Keratinocyte (primary cell): ENCODE data around the gene TFDP2. TPM values are rescaled to one million over a fixed set of nuclear protein-coding genes. Genes with fewer than 3 reads are reported as not detected.

ENCODE experiments used
- DNase-seq: peaks from one replicate; pipeline ENCODE4 v3.0.0-alpha.2; 2011; ENCODE audit warnings: low read depth, missing footprints, low spot score
- FAIRE-seq: peaks from 2 replicates; lab custom pipeline; 2011; peaks lifted over from hg19 to GRCh38; lab: Jason Lieb, UNC
- H2AFZ ChIP-seq: 2 replicates; pipeline ENCODE4 v1.6.0; 2012; ENCODE audit warnings: low read length, control low read depth, inconsistent platforms; ENCODE audit not compliant: control insufficient read depth
- H3K27ac ChIP-seq: 2 replicates; pipeline ENCODE4 v1.5.1; 2011; ENCODE audit warnings: low read length; ENCODE audit not compliant: control insufficient read depth, insufficient read depth
- H3K27me3 ChIP-seq: 3 replicates; pipeline ENCODE4 v1.6.0; 2011; ENCODE audit warnings: low read length; ENCODE audit not compliant: control insufficient read depth, insufficient read depth; ENCODE audit errors: extremely low read depth
- H3K36me3 ChIP-seq, 2 experiments: 2 replicates in 1 of 2; 3 replicates in 1 of 2; pipeline ENCODE4 v1.5.1; 2011; ENCODE audit warnings: low read length in 2 of 2, mild to moderate bottlenecking in 1 of 2; ENCODE audit not compliant: control insufficient read depth in 2 of 2, insufficient read depth in 2 of 2; ENCODE audit errors: extremely low read depth in 1 of 2
- H3K4me1 ChIP-seq: 3 replicates; pipeline ENCODE4 v1.5.1; 2011; ENCODE audit warnings: low read length; ENCODE audit not compliant: control insufficient read depth, insufficient read depth; ENCODE audit errors: extremely low read depth
- H3K4me2 ChIP-seq: 3 replicates; pipeline ENCODE4 v1.6.0; 2011; ENCODE audit warnings: low read depth, low read length; ENCODE audit not compliant: control insufficient read depth, insufficient read depth; ENCODE audit errors: extremely low read depth
- H3K4me3 ChIP-seq, 3 experiments: fragments of 200-600 bp in 1 of 3; sonication (generic) in 1 of 3; 2 replicates in 2 of 3; 3 replicates in 1 of 3; pipeline ENCODE4 v1.5.1; 2011 to 2016; ENCODE audit warnings: low read length in 3 of 3, mild to moderate bottlenecking in 3 of 3, control low read depth in 2 of 3, inconsistent platforms in 1 of 3, low read depth in 1 of 3, mixed read lengths in 1 of 3, mixed run types in 1 of 3, moderate library complexity in 1 of 3; ENCODE audit not compliant: control insufficient read depth in 2 of 3, insufficient read depth in 2 of 3; ENCODE audit errors: extremely low read depth in 1 of 3
- H3K79me2 ChIP-seq: 2 replicates; pipeline ENCODE4 v1.6.0; 2012; ENCODE audit warnings: low read length; ENCODE audit not compliant: control insufficient read depth, insufficient read depth
- H3K9ac ChIP-seq: 3 replicates; pipeline ENCODE4 v1.6.0; 2011; ENCODE audit warnings: low read length; ENCODE audit not compliant: control insufficient read depth, insufficient read depth; ENCODE audit errors: extremely low read depth
- H3K9me1 ChIP-seq: 3 replicates; pipeline ENCODE4 v1.6.0; 2011; ENCODE audit warnings: low read length; ENCODE audit not compliant: control insufficient read depth, insufficient read depth; ENCODE audit errors: extremely low read depth
- H3K9me3 ChIP-seq: 2 replicates; pipeline ENCODE4 v1.5.1; 2012; ENCODE audit warnings: low read depth, low read length; ENCODE audit not compliant: control insufficient read depth
- H4K20me1 ChIP-seq: 3 replicates; pipeline ENCODE4 v1.6.0; 2011; ENCODE audit warnings: low read length; ENCODE audit not compliant: control insufficient read depth, insufficient read depth; ENCODE audit errors: extremely low read depth
- EZH2 ChIP-seq: IDR thresholded peaks from one replicate; pipeline ENCODE4 v1.6.1; 2012; ENCODE audit warnings: inconsistent platforms, mild to moderate bottlenecking, low read length, moderate library complexity
- dilution Hi-C: fragments of 300-500 bp; cut with MboI; formaldehyde crosslinking; loops from one replicate; pipeline ENCODE4 v1.7.0; 2020; ENCODE audit warnings: low sequenced_read_pairs; ENCODE audit not compliant: extremely low pct_ligation_motif_present
- polyA minus RNA-seq, 3 experiments: library from RNA; depleted of rRNA, polyadenylated mRNA; stranded (reverse); fragments of >200 nt; gene quantifications; 1 replicate in 1 of 3; 2 replicates in 1 of 3; 3 replicates in 1 of 3; pipeline ENCODE4 v1.2.3, GENCODE V29; 2011
- polyA plus RNA-seq, 5 experiments: library from polyadenylated mRNA; depleted of rRNA in 3 of 5; stranded (reverse) in 3 of 5; stranded (forward) in 1 of 5; unstranded in 1 of 5; fragments of >200 nt; gene quantifications; 1 replicate in 1 of 5; 2 replicates in 3 of 5; 3 replicates in 1 of 5; pipeline versions ENCODE4 v1.2.1 to v1.2.3, GENCODE V29; 2011 to 2012; ENCODE audit warnings: missing spikeins in 2 of 5, low read depth in 1 of 5, low replicate concordance in 1 of 5
- TF ChIP-seq, protein P1 (sequence below), 3 experiments: IDR thresholded peaks in 1 of 3; conservative IDR thresholded peaks in 1 of 3; optimal IDR thresholded peaks in 1 of 3; 2 replicates in 2 of 3; 3 replicates in 1 of 3; pipeline versions ENCODE3 to v1.5.1; 2011; ENCODE audit warnings: low read length in 3 of 3, mild to moderate bottlenecking in 3 of 3, moderate library complexity in 2 of 3, control low read depth in 1 of 3, inconsistent platforms in 1 of 3; ENCODE audit not compliant: insufficient read depth in 2 of 3; ENCODE audit errors: extremely low read depth in 1 of 3

Gene TFDP2, protein sequence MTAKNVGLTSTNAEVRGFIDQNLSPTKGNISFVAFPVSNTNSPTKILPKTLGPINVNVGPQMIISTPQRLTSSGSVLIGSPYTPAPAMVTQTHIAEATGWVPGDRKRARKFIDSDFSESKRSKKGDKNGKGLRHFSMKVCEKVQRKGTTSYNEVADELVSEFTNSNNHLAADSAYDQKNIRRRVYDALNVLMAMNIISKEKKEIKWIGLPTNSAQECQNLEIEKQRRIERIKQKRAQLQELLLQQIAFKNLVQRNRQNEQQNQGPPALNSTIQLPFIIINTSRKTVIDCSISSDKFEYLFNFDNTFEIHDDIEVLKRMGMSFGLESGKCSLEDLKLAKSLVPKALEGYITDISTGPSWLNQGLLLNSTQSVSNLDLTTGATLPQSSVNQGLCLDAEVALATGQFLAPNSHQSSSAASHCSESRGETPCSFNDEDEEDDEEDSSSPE
- polyA plus RNA-seq (17.0 to 57.4 TPM (median 40.6 TPM) in 3 replicates), polyA minus RNA-seq (19.1 to 31.6 TPM (median 22.7 TPM) in 3 replicates)
- 43.5 TPM for polyA plus RNA-seq (2011; ENCODE audit: low read depth)
- 21.9 and 30.4 TPM in 2 replicates for polyA plus RNA-seq (2011; cell fraction: cytosol; rRNA removed)
- 20.9 and 33.7 TPM in 2 replicates for polyA plus RNA-seq (2011; cell fraction: nucleus; rRNA removed)
- polyA plus RNA-seq (2012; ENCODE audit: low replicate concordance) = 12.6 and 15.8 TPM in 2 replicates
- 9.2 TPM for polyA minus RNA-seq (2011; cell fraction: cytosol; rRNA and poly(A)+ RNA removed)
- polyA minus RNA-seq (2011; cell fraction: nucleus; rRNA and poly(A)+ RNA removed) = 11.2 and 22.6 TPM in 2 replicates

DNA sequence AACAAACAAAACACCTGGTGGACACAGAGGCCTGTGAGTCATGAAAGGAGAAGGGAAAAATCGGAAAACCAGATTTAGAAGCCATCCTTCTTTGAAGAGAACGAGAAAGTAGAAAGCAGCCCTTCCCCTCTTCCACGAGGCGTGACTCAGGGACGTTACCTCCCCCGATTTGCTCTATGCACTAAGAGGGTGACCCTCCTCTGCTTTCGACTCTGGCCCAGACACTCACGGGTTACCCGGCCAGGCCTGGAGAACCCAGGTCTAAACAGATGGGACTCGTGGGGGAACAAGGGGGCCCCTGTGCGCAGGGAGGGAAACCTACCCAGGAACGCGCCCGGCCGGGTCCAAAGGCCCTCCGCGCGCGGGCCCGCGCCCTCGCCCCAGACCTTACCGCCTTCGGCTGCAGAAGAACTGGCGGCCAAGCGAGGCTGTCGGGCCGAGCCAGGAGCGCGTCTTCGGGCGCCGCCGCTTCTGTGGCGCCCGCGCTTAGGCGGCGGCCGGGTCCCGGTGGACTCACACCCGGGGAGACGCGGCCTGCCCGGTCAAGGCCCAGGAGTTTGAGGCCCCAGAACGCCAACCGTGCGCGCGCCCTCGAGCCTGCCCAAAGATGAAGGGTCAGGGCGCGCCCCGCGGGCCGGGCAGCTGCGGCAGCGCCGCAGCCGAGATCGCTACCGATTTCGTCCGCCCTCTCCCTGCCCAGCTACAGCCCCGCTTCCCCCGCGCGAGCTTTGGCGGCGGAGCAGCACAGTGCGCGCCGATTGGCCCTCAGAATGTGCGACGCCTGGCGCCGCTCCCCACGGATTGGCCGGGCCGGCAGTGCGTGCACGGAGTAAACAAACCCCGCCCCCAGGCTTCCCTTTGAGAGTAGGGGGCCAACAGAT, at the start of gene TFDP2:
Gene TFDP2, minus strand, starts transcription at position 753 of the 881 bp plus-strand sequence. CDS start 47,795 bp downstream, outside the sequence.
- Histone ChIP-seq H4K20me1 (no peaks in the 10 kb centered on the region), H3K4me1 (peaks cover 30% of the 10 kb centered on the region), H3K4me3 (peak within 1 kb of the TSS; percentile 71 to 78 (median 73)), H3K27ac (peak within 1 kb of the TSS; percentile 79), H3K4me2 (peak within 1 kb of the TSS; percentile 85), H3K9me3 (no peaks in the 10 kb centered on the region), H3K36me3 (no peaks in the 10 kb centered on the region), H2AFZ (peak within 1 kb of the TSS; percentile 93), H3K9ac (peak within 1 kb of the TSS; percentile 89), H3K27me3 (no peaks in the 10 kb centered on the region), H3K79me2 (peaks cover 11% of the 10 kb centered on the region), H3K9me1 (no peaks in the 10 kb centered on the region)
- dilution Hi-C loops = no loop called here
- no peak for FAIRE-seq
- DNase-seq = no peak
- no peak for TF ChIP-seq EZH2
- TF ChIP-seq, protein P1, sequence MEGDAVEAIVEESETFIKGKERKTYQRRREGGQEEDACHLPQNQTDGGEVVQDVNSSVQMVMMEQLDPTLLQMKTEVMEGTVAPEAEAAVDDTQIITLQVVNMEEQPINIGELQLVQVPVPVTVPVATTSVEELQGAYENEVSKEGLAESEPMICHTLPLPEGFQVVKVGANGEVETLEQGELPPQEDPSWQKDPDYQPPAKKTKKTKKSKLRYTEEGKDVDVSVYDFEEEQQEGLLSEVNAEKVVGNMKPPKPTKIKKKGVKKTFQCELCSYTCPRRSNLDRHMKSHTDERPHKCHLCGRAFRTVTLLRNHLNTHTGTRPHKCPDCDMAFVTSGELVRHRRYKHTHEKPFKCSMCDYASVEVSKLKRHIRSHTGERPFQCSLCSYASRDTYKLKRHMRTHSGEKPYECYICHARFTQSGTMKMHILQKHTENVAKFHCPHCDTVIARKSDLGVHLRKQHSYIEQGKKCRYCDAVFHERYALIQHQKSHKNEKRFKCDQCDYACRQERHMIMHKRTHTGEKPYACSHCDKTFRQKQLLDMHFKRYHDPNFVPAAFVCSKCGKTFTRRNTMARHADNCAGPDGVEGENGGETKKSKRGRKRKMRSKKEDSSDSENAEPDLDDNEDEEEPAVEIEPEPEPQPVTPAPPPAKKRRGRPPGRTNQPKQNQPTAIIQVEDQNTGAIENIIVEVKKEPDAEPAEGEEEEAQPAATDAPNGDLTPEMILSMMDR (optimal IDR thresholded peaks at IDR 0.05 in 1 of 3, IDR thresholded peaks at IDR 0.05 in 1 of 3, conservative IDR thresholded peaks at IDR 0.05 in 1 of 3; ENCODE audit: extremely low read depth in 1 of 3, insufficient read depth in 2 of 3, low read length in 3 of 3) = no peak

DNA sequence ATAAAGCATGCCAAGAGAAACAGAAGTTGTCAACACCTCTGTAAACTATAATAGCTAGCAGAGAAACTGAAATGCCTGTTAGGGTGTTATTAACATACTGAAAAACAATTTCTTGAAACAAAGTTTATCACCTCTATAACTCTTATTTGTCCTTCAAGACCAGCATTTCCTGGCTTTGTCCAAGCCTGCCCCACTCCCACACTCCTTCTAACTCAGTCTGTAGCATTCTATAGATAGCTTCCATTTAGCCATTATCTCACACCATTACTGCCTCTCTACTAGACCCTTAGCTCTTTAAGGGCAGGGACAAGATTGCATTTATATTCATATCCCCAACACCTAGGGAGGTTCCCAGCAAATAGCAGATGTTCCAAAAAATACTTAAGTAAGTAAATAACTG, 39.5 kb upstream of the TFDP2 start:
- TF ChIP-seq EZH2 = no peak
- TF ChIP-seq, protein P1 (optimal IDR thresholded peaks at IDR 0.05 in 1 of 3, IDR thresholded peaks at IDR 0.05 in 1 of 3, conservative IDR thresholded peaks at IDR 0.05 in 1 of 3; ENCODE audit: extremely low read depth in 1 of 3, insufficient read depth in 2 of 3, low read length in 3 of 3) = no peak
- no peak overlapping the region for H3K4me3 ChIP-seq
- H2AFZ ChIP-seq = no peak overlapping the region
- H3K27me3 ChIP-seq = no peaks in the 10 kb centered on the region
- dilution Hi-C loops = no loop called here
- no peaks in the 10 kb centered on the region for H3K9me1 ChIP-seq
- H3K9me3 ChIP-seq = no peaks in the 10 kb centered on the region
- no peak overlapping the region for H3K4me2 ChIP-seq
- H4K20me1 ChIP-seq = no peaks in the 10 kb centered on the region
- no peak overlapping the region for H3K9ac ChIP-seq
- H3K36me3 ChIP-seq = peaks cover 0 to 3% of the 10 kb centered on the region in 2 experiments
- H3K79me2 ChIP-seq = no peaks in the 10 kb centered on the region
- peak; percentile 43 for FAIRE-seq
- no peak for DNase-seq
- no peaks in the 10 kb centered on the region for H3K4me1 ChIP-seq
- no peak overlapping the region for H3K27ac ChIP-seq
